ENCODE data around the gene RAMACL.
"Not testable (repeated sequence)": the region's sequence is repeated elsewhere in the genome, so short reads cannot be mapped to it uniquely, and the experiment has no call there.

RAMACL gene

GRCh38 chr6:166554316-166554715, 32.2 kb downstream of the RAMACL start:
- DNase-seq (ENCODE audit: low read depth), result no peak

- DNase-seq (ENCODE audit: low read depth), result no peak
Observed at GRCh38 chr6:166553563-166554271, 32.8 kb downstream of the RAMACL start.

DNA sequence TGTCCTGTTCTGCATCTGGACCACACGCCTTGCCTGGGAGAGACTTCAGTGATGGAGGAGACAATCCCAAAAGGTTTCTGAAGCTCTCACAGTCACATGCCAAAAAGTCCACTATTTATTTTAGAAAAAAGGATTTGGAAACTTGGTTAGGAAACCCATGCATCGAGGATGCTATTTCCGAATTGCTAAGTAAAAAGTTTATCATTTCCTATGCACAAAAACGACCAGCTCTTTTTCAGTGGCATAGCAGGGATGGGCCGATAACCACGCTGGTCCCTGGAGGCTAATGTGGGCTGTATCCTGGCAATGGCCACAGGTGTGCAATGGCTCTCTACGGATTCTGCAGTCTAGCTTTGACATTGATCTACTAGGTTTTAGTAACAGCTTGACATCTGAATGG, 33.9 kb downstream of the RAMACL start:
- DNase-seq (ENCODE audit: low read depth), result no peak

- DNase-seq (ENCODE audit: low read depth), result no peak
Observed at GRCh38 chr6:166551754-166552495, 34.6 kb downstream of the RAMACL start.

DNA sequence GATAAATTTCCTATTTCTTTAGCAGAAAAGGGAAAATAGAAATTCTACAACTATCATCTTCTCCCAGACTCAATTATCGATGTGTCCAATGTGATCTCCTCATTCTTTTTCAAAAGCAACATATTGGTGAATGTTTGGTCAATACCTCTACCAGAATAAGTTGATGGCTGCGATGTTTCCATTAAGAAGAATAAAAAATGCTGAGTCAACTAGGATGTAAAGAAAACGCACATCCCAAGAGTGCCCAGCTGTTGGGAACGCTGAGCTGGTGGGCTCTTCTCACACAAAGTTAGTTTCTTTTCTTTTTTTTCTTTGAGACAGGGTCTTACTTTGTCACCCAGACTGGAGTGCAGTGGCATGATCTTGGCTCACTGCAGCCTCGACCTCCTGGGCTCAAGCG, 39.8 kb downstream of the RAMACL start:
- no peak for DNase-seq (ENCODE audit: low read depth)

DNA sequence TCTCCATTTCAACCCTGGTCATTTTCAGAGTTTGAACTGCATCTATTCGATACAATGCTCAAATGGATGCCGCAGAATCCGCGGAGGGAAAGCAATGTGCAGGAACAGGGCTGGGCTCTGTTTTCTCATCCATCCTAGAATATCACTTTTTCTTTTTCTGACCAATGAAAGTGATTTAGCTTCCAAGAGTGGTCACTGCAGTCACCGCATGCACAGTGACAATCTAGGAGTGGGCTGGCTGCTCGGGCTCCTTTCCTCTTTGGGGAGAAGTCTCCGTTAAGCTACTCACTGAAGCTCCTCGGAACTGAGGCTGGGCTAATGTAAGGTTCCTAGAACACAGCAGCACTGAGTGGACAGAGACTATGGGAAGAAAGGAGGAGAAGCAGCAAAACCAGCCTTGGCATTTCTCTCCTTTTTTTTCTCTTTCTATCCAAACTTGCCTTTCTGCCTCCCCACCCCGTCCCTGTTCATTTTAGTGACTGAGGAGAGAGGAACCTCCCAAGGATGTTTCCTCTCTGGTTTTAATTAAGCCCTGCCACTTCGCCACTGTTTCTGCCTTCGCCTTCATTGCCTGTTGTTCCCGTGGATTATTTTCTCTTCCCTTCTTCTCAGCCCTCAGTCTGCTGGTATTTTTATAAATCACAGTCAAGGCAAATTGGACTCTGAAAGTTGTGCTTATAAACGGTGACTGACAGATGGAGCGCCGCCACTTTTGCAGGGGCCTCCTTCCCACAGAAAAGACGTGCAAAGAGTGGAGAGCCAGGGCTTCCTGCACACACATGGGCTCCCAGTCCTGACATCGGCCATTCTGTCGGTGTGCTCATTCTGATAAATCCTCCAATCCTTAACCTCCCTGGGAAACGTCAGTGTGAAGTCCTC, 41.1 kb downstream of the RAMACL start:
- no peak for DNase-seq (ENCODE audit: low read depth)

DNA sequence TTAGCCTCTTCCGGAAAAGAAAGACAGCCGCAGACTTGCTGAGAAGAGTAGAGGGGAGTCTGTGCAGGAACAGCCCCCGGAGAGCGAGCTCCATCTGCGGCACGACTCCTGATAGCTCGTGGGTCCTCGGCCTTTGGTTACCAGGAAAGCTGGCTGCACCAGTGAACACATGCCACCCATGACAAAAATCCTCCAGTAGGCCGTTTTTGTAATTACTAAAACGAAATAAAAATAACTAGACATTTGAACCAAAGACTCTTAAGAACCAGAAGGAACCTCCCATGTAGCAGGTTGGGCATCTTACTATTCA, 42.2 kb downstream of the RAMACL start:
- DNase-seq (ENCODE audit: low read depth), result no peak

DNA sequence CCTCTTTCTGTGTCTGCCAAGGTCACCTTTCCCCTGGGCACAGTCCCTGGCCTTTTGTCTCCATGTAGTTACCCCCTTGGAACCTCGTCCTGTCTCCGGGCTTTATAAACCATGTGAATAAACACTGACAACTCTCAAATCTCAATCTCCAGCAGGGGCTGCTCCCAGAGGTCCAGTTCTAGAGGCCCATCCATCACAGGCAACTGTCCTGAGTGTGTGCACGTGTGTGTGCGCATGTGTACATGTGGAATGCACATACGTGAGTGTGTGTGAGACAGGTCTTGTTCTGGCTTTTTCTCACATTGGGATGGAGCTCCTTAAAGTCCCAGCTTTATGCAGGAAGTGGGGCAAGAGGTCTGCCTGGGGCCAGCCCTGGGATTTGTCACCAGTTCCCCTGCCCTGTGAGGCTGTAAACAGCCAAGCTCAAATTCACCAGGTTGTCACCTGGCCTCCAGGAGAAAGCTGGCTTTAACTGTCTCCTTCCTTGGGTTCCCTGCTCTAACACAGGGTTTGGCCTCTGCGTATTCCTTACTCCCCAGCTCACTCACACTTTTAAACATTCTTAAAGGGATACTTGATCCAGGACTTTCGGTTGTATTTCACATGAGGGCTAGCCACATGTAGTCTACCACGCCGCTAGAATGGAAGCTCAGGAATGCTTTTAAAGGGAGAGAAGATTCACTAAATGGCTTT, 42.7 kb downstream of the RAMACL start:
- no peak for DNase-seq (ENCODE audit: low read depth)

- no peak for DNase-seq (ENCODE audit: low read depth)
Observed at GRCh38 chr6:166542580-166542912, 43.9 kb downstream of the RAMACL start.

DNA sequence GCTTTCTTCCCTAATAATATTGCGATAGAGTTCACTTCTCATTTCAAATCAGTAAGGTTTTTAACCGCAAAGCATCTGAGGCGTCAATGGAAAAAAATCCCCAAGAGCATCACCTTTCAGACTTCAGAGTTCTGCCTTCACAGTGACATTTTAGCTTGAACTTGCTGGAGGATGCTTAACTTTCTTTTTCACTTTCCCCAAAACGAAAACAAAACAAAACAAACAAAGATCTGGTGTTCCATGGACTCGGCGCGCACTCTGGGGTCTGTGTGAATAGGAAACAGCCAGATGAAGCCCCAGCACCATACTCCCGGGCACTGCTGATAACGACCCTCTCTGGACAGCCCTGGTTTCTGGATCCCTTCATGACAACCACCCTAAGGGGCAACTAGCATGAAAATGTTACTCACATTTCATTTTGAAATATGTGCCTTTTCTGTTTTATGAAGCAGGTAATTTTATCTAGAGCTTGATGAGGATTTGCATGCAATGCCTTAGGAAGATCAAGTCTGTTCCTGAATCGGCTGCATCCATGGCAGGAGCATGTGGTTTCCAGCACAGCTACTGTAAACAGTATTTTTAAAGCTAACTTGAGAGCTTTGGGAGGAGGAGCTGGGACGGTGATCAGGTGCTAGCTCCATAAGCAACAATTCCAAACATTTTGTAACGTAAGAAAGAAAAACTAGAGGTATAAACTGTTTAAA, 44.5 kb downstream of the RAMACL start:
- DNase-seq (ENCODE audit: low read depth), result no peak

DNA sequence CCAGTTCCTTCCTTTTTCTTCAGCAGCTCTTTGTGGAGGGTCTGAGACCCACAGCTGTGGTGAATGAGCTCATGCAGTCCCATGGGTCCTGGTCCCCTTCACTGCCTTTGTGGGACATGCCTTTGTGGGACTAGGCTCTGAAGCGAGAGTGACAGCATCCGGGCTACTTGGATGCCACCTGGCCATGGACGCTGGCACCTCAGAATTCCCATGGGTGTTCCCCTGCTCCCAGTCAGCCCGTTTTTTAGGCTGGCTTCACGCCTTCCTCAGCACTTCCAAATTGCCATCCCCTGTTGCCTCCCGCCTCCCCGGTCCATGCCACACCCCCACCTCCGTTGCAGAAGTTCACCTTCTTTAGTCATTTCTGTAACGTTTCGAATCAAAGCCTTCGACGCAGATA, 45.1 kb downstream of the RAMACL start:
- DNase-seq (ENCODE audit: low read depth), result no peak

- DNase-seq (ENCODE audit: low read depth), result peak; percentile 5
Observed at GRCh38 chr6:166540631-166541331, 45.7 kb downstream of the RAMACL start.

DNA sequence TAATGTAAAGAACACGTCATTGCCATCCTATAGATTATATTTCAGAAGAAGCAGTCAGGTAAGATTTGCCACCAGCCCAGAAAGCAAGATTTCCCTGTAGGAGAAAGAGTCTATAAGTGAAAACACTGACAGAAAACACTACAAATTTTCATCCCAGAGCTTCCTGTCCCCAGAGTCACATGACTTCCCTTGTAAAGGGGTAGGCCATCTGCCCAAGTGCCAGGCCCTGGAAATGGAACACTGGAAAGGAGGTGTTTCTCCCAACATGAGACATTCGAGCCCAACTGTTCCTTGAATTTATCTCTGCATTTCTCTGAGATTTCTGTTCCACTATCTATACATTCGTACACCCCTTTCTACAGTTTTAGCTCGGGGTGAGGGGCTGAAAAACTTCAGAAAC, 46.9 kb downstream of the RAMACL start:
- no peak for DNase-seq (ENCODE audit: low read depth)

- not testable (repeated sequence) for DNase-seq (ENCODE audit: low read depth)
Observed at GRCh38 chr6:166539011-166539385, 47.5 kb downstream of the RAMACL start.

- DNase-seq (ENCODE audit: low read depth), result no peak
Observed at GRCh38 chr6:166538297-166539010, 48.0 kb downstream of the RAMACL start.

GRCh38 chr6:166534658-166535406, 51.6 kb downstream of the RAMACL start:
- DNase-seq (ENCODE audit: low read depth), result no peak

DNA sequence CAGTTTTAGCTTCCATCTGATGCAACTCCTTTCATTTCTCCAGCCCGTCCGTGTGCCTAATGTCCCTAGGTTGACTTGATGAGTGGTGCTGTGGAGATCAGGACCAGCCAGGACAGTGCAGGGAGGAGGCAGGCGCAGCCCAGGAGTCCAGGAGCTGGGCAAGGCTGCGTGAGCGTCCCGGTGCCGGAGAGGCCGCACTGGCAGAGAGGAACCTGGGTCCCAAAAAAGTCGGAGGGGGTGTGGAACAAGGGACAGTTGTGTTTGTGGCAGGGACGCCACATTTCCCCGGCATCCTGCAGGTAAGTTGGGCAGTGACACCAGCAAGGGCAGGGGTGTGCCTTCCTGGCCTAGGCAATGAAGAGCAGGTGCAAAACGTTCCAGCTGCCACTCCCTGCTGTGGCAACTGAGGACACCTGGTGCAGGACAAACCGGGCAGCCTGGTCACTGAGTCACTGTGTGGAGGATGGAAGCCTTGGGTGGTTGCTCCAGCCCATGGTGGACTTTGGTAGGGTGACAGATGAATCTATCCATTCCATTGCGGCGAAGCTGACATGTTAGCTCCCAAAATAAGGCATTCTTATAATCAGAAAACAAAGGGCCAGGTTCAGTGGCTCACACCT, 53.2 kb downstream of the RAMACL start:
- DNase-seq (ENCODE audit: low read depth), result no peak

All from stimulated activated CD8-positive, alpha-beta memory T cell treated with anti-CD3 and anti-CD28 coated beads, Interleukin-15, amount 100 ng/mL, for 1 hour (primary cell).